Activated CD8-positive, alpha-beta memory T cell treated with anti-CD3 and anti-CD28 coated beads for 36 hours (primary cell): ENCODE results near the gene CMBL. TPM values are rescaled to one million over a fixed set of nuclear protein-coding genes. Genes with fewer than 3 reads are reported as not detected.
"Not testable (repeated sequence)": the region's sequence is repeated elsewhere in the genome, so short reads cannot be mapped to it uniquely, and the experiment has no call there.

Source experiments
- CTCF ChIA-PET: fragments of 350-600 bp; sonication (Branson Sonifier 250); formaldehyde crosslinking; loops from one replicate; lab custom pipeline; 2021; ENCODE audit warnings: antibody characterized with exemption; lab: Charles Lee
- POLR2A ChIA-PET: fragments of 350-600 bp; sonication (Branson Sonifier 250); formaldehyde crosslinking; loops from one replicate; lab custom pipeline; 2021; ENCODE audit warnings: antibody characterized with exemption; lab: Charles Lee
- total RNA-seq, 2 experiments: library from RNA; stranded (reverse); gene quantifications; one replicate each; pipeline ENCODE4 v1.2.3, GENCODE V29; 2021

Gene CMBL
- total RNA-seq, 2 experiments from 2014 or later, result 3.0 to 4.1 TPM

DNA sequence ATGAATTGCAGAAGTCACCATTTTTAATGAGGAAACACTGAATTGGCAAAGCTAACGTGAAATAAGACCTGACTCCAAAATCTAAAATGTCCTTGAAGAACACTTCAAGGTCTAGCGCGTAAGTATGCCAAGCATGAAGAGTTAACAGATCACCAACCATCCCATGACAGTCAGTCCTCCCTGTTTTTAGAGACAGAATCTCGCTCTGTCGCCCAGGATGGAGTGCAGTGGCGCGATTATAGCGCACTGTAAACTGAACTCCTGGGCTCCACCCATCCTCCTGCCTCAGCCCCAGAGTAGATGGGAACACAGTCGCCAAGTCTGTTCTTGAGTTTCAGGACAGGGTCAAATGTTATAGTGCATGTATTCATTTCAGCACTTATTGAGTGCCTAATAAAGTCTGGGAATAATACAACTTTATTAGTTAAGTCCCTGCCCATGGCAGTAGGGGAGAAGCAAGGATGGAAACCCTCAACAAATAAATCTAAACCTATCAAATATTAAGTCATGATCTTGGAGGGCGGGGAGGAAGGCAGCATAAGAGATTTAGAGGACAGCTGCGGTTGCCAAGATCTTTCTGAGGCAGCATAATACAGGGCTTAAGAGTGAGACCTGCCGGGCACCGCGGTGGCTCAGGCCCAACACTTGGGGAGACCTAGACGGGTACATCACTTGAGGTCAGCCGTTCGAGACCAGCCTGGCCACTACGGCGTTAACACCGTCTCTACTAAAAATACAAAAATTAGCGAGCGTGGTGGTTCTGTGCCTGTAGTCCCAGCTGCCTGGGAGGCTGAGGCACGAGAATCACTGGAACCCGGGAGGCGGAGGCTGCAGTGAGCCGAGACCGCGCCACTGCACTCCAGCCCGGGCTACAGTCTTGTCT is 59.1 kb downstream of the CMBL start:
- ChIA-PET POLR2A (interaction anchor here (0.7 to 2.9 kb wide), 3 partner anchors 13 to 105 kb away, joined by 4 to 27 read pairs (median 5); partner anchors contain the start of gene MARCHF6), CTCF (no interaction called here)

DNA sequence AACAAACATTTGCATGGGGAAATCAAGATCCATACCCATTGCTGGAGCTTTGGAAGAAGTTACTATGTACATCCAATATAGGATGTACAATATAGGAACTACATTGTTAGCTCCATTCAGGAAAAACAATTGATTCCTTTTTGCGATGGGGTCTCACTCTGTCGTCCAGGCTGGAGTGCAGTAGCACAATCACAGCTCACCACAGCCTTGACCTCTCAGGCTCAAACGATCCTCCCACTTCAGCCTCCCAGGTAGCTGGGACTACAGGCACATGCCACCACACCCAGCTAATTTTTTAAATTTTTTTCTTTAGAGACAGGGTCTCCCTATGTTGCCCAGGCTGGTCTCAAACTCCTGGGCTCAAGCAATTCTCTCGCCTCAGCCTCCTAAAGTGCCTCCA is 60.5 kb downstream of the CMBL start:
- POLR2A ChIA-PET, result interaction anchor here (0.6 kb wide), 1 partner anchor 122 kb away, joined by 3 read pairs; no protein-coding TSS in a partner anchor
- CTCF ChIA-PET, result not testable (repeated sequence)

DNA sequence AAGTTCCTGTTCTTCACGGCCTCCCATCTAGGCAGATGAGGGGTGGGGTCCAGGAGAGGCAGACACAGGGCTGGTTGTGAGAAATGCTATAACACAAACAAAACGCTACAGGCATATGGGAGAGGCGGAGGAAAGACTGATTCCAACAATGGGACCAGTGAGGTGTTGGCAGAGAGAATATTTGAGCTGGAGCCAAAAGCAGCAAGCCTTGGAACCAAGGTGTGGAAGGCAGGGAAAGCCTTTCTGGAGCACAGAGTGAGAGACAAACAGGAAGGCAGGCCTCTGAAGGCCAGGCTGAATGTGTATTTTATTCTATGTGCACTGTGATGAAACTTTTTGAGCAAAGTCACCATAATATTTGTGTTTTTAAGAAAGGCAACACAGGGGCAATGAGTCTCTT is 60.9 kb downstream of the CMBL start:
- POLR2A ChIA-PET, result interaction anchor here (0.6 kb wide), 1 partner anchor 122 kb away, joined by 3 read pairs; no protein-coding TSS in a partner anchor
- CTCF ChIA-PET, result no interaction called here

DNA sequence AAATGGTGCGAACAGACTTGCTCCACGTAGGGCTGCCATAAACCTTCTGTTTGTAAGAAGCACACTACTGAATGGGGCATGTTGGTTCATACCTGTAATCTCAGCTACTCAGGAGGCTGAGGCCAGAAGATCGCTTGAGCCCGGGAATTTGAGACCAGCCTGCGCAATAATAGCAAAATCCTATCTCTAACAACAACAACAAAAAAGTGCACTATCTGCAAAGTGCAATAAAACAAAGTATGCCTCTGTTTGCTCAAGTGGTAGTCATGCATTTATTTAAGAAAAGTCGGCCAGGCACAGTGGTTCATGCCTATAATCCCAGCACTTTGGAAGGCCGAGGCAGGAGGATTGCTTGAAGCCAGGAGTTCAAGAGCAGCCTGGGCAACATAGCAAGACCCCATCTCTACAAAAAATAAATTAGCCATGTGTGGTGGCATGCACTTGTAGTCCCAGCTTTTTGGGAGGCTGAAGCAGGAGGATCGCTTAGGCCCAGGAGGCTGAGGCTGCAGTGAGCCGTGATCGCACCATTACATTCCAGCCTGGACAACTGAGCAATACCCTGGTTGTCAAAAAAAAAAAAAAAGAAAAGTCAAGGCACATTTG is 63.3 kb downstream of the CMBL start:
- CTCF ChIA-PET, result no interaction called here
- POLR2A ChIA-PET, result no interaction called here

DNA sequence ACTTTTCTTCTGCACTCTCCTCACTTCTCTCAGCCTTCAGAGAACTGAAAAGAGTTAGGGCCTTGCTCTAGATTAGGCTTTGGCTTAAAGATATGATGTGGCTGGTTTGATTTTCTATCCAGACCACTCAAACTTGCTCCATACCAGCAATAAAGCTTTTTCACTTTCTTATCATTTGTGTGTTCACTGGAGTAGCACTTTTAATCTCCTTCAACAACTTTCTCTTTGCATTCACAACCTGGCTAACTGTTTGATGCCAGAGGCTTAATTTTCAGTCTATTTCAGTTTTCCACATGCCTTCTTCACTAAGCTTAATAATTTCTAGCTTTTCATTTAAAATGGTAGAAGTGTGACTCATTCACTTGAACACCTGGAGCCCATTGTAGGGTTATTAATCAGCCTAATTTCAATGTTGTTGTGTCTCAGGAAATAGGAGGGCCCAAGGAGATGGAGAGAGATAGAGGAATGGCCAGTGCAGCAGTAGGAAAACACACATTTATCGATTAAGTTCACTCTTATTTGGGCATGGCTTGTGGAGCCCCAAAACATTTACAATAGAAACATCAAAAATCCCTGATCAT is 64.0 kb downstream of the CMBL start:
- ChIA-PET CTCF (no interaction called here), POLR2A (no interaction called here)

DNA sequence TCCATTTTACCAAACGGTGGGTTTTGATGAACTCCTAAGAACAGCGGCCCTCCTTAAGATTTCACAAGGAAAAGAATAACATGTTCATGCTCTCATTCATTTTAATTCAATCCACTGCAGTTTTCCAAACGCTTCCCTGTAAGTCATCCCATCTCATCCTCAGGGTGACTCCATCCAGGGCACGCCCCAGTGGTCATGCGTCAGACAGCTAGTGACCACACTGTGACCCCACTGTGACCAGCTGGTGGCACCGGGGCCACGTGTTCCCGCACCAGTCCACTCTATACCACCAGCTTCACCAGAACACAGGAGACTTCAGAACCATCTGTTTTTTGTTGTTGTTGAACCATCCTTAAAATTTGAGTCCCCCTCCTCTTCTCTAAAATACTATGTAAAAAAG is 72.4 kb downstream of the CMBL start:
- ChIA-PET POLR2A (no interaction called here), CTCF (no interaction called here)

DNA sequence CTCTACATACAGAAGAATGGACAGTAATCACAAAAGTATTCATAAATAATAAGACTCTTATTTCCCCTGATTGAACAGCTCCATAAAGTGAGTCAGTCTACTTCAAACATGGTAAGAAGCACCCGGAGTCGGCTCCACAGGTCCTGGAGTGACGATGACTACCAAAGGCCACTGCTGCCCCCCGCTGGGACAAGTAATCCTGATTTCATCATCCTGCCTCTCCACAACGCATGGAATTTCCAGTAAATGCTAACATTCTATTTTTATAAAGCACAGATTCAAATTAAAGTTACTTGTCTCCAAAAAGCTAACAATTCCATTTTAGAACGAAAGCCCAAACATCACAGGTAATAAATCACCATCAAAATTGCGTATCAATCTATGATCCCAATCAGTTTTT is 74.2 kb downstream of the CMBL start:
- POLR2A ChIA-PET, result no interaction called here
- CTCF ChIA-PET, result no interaction called here

DNA sequence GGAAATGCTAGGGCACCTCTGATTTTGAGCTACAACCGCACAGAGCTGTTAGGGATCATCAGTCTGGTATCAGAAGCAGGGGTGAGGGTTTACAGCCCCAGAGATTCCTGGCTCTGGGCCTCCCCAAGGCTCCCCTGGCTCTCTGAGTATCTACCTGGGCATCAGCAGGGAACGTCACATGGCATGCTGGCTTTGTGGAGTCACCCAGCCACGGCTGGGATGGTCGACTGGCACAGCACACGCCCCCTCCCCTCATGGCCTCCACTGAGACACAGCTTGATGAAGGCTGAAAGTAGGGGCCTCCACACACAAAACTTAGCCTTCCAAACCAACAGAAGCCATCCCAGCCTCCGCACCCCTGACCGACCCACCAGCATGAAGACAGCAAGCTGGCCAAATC is 74.7 kb downstream of the CMBL start:
- ChIA-PET POLR2A (no interaction called here), CTCF (no interaction called here)

DNA sequence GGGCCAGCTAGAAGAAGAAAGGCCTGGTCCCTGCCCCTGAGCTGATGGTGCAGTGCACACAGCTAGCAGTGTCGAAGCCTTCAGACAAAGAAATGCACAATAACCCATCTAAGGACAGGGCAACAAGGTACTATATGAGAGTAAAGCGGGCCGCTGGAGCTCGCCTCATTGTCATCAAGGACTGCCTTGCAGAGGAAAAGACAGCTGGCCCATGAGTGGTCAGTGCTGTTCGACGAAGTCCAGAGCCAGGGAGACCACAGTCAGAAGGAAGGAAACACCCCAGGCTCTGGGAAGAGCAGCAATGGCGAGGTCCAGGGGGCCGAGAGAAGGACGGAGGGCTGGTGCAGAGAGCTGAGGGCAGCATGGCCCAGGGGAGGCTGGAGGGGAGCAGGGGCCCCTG is 75.3 kb downstream of the CMBL start:
- ChIA-PET CTCF (no interaction called here), POLR2A (no interaction called here)

DNA sequence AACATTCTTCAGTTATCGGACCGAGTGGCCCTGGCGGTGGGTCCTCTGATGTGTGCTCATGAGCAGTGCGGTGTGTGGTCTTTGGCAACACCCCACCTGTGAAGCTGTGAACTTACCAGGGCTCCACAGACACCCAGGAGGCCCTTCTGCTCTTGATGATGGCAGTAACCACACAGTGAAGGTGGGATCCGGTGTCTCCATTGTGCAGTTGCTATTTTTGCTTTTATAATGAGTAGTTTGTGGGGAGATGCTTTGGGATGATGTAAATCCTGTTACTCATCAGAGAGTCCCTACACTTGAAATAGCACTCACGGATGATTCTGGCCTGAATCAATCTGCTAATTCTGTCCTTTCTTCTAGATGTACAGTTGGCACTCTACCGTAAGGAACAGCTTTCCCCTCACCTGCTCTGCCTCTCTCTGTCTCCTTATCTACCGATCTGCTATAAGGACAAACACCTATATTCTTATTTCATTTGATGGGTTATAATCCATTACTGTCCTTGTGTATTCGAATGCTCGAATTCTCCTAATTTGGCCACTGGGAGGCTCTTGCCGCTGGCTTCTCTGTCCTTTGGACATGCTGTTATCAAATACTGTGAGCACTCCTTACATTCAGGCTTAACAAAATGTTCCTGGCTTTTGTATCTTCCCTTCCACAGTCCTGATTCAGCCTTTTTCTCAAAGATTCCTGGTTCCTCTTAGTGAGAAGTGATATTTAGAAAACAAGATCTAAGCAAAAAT is 78.2 kb downstream of the CMBL start:
- POLR2A ChIA-PET, result no interaction called here
- CTCF ChIA-PET, result no interaction called here

DNA sequence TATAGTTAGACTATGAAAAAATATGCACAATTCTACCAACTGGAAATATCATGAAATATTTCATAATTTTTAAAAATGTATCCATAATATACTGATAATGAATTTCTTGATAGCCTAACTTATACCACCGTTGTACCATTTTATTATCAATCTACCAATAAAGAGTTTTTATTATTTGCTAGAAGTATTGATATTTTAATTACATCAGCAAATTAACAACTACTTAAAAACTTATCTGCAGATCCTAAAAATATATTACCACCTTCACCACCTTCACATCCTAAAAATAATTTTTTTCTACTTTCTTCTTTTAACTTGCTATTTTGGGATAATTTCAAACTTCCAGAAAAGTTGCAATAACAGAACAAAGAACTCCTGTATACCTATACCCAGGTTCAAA is 79.4 kb downstream of the CMBL start:
- CTCF ChIA-PET, result no interaction called here
- POLR2A ChIA-PET, result no interaction called here

Other genes with a start within 250 kb of the CMBL start
- 10 to 100 TPM; 33.1 to 33.6 TPM for gene ATPSCKMT, start 58.0 kb downstream of the CMBL start, total RNA-seq
- gene CCT5, start 57.6 kb downstream of the CMBL start, total RNA-seq, result 100 to 1,000 TPM; 511 to 526 TPM
- 100 to 1,000 TPM in 1 of 2 experiments, 10 to 100 TPM in 1; 98.3 to 102 TPM for gene MARCHF6, start 45.8 kb upstream of the CMBL start, total RNA-seq
- gene ROPN1L, start 134.0 kb upstream of the CMBL start, total RNA-seq, result under 1 TPM; 0.21 to 0.29 TPM